ENCODE measurements around the gene MEGF8.

MEGF8 gene

DNA sequence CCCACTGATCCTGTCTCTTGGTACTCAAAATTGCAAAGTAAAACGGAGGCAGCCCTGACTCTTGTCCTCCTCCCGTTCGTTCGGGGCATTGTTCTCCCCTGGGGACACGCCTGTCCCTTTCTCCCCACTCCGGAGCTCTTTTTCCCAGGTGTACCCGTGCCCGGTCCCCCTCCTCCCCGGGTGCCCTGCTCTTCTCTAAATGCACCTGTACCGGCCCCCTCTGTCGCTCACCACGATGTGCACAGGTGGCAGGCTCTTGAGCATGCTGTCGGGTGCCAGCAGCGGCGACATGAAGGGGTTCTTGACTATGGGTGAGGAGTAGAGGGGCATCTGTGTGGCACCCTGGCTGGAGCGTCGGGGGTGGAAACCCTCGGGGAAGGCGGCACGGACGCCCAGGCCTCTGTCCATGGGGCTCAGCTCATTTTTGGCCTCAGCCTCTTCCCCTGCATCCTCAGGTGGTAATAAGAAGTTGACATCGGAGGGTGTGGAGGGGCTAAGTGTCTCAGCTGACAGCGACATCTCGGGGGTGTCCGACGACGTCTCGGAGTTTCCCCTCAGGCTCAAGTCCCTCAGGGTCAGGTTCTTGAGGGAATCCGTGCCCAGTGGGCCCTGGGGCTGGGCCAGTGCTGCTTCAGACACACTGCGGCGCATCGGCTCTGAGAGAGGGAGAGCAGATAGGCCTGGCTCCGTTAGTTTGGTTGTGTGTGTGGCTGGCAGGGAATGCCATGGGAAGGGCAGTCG is 77.1 kb downstream of the MEGF8 start:
- no peak for TF ChIP-seq TAF1 (IDR thresholded peaks at IDR 0.05; ENCODE audit: low read depth)
- no peak for TF ChIP-seq YY1 (IDR thresholded peaks at IDR 0.05; ENCODE audit: low read depth)
- no peak for TF ChIP-seq TCF12 (IDR thresholded peaks at IDR 0.05; ENCODE audit: low read depth)
- TF ChIP-seq, protein P1, sequence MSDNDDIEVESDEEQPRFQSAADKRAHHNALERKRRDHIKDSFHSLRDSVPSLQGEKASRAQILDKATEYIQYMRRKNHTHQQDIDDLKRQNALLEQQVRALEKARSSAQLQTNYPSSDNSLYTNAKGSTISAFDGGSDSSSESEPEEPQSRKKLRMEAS (IDR thresholded peaks at IDR 0.05): no peak
- TF ChIP-seq, protein P2, sequence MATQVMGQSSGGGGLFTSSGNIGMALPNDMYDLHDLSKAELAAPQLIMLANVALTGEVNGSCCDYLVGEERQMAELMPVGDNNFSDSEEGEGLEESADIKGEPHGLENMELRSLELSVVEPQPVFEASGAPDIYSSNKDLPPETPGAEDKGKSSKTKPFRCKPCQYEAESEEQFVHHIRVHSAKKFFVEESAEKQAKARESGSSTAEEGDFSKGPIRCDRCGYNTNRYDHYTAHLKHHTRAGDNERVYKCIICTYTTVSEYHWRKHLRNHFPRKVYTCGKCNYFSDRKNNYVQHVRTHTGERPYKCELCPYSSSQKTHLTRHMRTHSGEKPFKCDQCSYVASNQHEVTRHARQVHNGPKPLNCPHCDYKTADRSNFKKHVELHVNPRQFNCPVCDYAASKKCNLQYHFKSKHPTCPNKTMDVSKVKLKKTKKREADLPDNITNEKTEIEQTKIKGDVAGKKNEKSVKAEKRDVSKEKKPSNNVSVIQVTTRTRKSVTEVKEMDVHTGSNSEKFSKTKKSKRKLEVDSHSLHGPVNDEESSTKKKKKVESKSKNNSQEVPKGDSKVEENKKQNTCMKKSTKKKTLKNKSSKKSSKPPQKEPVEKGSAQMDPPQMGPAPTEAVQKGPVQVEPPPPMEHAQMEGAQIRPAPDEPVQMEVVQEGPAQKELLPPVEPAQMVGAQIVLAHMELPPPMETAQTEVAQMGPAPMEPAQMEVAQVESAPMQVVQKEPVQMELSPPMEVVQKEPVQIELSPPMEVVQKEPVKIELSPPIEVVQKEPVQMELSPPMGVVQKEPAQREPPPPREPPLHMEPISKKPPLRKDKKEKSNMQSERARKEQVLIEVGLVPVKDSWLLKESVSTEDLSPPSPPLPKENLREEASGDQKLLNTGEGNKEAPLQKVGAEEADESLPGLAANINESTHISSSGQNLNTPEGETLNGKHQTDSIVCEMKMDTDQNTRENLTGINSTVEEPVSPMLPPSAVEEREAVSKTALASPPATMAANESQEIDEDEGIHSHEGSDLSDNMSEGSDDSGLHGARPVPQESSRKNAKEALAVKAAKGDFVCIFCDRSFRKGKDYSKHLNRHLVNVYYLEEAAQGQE (IDR thresholded peaks at IDR 0.05; ENCODE audit: low read depth): no peak
- no peak for TF ChIP-seq EP300 (IDR thresholded peaks at IDR 0.05; ENCODE audit: borderline replicate concordance)
- no peak for TF ChIP-seq NFIC (IDR thresholded peaks at IDR 0.05)
- no peak for TF ChIP-seq RAD21 (IDR thresholded peaks at IDR 0.05; ENCODE audit: low read depth)
- TF ChIP-seq CREB1 (IDR thresholded peaks at IDR 0.05; ENCODE audit: low read depth): no peak
- TF ChIP-seq, protein P3, sequence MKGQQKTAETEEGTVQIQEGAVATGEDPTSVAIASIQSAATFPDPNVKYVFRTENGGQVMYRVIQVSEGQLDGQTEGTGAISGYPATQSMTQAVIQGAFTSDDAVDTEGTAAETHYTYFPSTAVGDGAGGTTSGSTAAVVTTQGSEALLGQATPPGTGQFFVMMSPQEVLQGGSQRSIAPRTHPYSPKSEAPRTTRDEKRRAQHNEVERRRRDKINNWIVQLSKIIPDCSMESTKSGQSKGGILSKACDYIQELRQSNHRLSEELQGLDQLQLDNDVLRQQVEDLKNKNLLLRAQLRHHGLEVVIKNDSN (IDR thresholded peaks at IDR 0.05): no peak
- TF ChIP-seq TEAD4 (IDR thresholded peaks at IDR 0.05): no peak
- TF ChIP-seq EGR1 (IDR thresholded peaks at IDR 0.05): no peak
- no peak for TF ChIP-seq FOXM1 (IDR thresholded peaks at IDR 0.05; ENCODE audit: borderline replicate concordance, low read depth)
- TF ChIP-seq ZBTB7A (IDR thresholded peaks at IDR 0.05; ENCODE audit: low read depth): no peak
- no peak for TF ChIP-seq CEBPB (IDR thresholded peaks at IDR 0.05)

DNA sequence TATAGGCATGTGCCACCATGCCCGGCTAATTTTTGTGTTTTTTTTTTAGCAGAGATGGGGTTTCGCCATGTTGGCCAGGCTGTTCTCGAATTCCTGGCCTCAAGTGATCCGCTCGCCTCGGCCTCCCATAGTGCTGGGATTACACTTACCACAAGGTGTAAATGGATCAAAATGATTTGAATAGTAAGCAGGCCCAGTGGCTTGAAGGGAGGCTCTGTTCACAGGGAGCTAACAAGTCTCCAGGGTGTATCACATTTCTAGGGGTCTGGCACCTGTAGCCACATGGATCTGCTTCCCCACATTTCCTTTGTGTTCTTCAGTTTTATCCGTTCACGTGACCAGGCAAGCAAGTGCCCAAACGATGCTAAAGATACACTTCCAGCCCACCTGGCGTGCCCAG is 78.2 kb downstream of the MEGF8 start:
- TF ChIP-seq, protein P2 (IDR thresholded peaks at IDR 0.05; ENCODE audit: low read depth): no peak
- TF ChIP-seq EGR1 (IDR thresholded peaks at IDR 0.05): no peak
- no peak for TF ChIP-seq FOXM1 (IDR thresholded peaks at IDR 0.05; ENCODE audit: borderline replicate concordance, low read depth)
- TF ChIP-seq, protein P1 (IDR thresholded peaks at IDR 0.05): no peak
- no peak for TF ChIP-seq CEBPB (IDR thresholded peaks at IDR 0.05)
- TF ChIP-seq EP300 (IDR thresholded peaks at IDR 0.05; ENCODE audit: borderline replicate concordance): no peak
- TF ChIP-seq NFIC (IDR thresholded peaks at IDR 0.05): no peak
- TF ChIP-seq TAF1 (IDR thresholded peaks at IDR 0.05; ENCODE audit: low read depth): no peak
- no peak for TF ChIP-seq TCF12 (IDR thresholded peaks at IDR 0.05; ENCODE audit: low read depth)
- TF ChIP-seq, protein P3 (IDR thresholded peaks at IDR 0.05): no peak
- no peak for TF ChIP-seq CREB1 (IDR thresholded peaks at IDR 0.05; ENCODE audit: low read depth)

DNA sequence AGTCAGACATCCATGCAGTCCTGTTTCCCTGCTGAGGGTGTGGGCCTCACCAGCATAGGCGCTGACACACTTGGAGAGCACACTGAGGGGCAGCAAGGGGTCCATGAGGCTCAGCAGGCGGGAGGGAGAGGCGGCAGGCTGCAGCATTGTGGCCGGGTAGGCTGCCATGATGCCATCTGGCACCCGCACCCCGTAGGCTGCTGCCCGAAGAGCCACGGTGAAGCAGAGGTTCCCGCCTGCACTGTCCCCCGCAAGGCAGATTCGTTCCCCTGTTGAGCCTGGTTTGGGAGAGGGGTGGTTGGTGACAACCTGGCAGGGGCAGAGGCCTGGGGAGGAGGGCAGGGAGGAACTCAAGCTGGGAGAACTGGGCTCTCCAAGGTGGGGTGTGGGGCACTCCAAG is 80.7 kb downstream of the MEGF8 start:
- no peak for TF ChIP-seq CEBPB (IDR thresholded peaks at IDR 0.05)
- TF ChIP-seq EP300 (IDR thresholded peaks at IDR 0.05; ENCODE audit: borderline replicate concordance): no peak
- no peak for TF ChIP-seq TEAD4 (IDR thresholded peaks at IDR 0.05)
- no peak for TF ChIP-seq TAF1 (IDR thresholded peaks at IDR 0.05; ENCODE audit: low read depth)
- no peak for TF ChIP-seq YY1 (IDR thresholded peaks at IDR 0.05; ENCODE audit: low read depth)
- TF ChIP-seq RAD21 (IDR thresholded peaks at IDR 0.05; ENCODE audit: low read depth): no peak
- TF ChIP-seq TCF12 (IDR thresholded peaks at IDR 0.05; ENCODE audit: low read depth): no peak
- TF ChIP-seq, protein P2 (IDR thresholded peaks at IDR 0.05; ENCODE audit: low read depth): no peak
- no peak for TF ChIP-seq NFIC (IDR thresholded peaks at IDR 0.05)
- no peak for TF ChIP-seq FOXM1 (IDR thresholded peaks at IDR 0.05; ENCODE audit: borderline replicate concordance, low read depth)
- TF ChIP-seq, protein P3 (IDR thresholded peaks at IDR 0.05): no peak
- no peak for TF ChIP-seq ZBTB7A (IDR thresholded peaks at IDR 0.05; ENCODE audit: low read depth)
- no peak for TF ChIP-seq CREB1 (IDR thresholded peaks at IDR 0.05; ENCODE audit: low read depth)
- no peak for TF ChIP-seq EGR1 (IDR thresholded peaks at IDR 0.05)
- TF ChIP-seq, protein P1 (IDR thresholded peaks at IDR 0.05): no peak

Measured in Ishikawa (cell line).